OCI-LY3 (cell line): ENCODE measurements around the gene BAIAP2L1.

Source experiments
- CTCF ChIP-seq: fragments of 200-600, 300-600 bp; sonication (generic); IDR thresholded peaks from 2 replicates; pipeline ENCODE4 v1.5.1; 2014; ENCODE audit warnings: antibody characterized with exemption, low read length, low read depth
- EZH2phosphoT487 ChIP-seq: fragments of 200-600 bp; shearing (Covaris generic); IDR thresholded peaks from 2 replicates; pipeline ENCODE4 v1.6.1; 2018; ENCODE audit warnings: antibody characterized with exemption, mixed run types, low read depth

- TF ChIP-seq CTCF = no peak
- TF ChIP-seq EZH2phosphoT487 = no peak
Measured at GRCh38 chr7:98429799-98430198, 28.9 kb upstream of the BAIAP2L1 start.
